Activated naive CD8-positive, alpha-beta T cell treated with anti-CD3 and anti-CD28 coated beads, Interleukin-2, amount 50 U/mL, for 24 hours (primary cell): ENCODE data around the gene CALHM5.

Experiments used
- ATAC-seq: fragments of 150-1000 bp; cut with Tn5 transposase; one replicate; pipeline ENCODE4 v1.10.0; 2021
- DNase-seq: peaks from one replicate; pipeline ENCODE4 v3.0.0; 2021
- H3K27ac Mint-ChIP-seq: one replicate; pipeline ENCODE4 v1.8.0; 2021; ENCODE audit warnings: mild to moderate bottlenecking, mixed read lengths
- H3K27me3 Mint-ChIP-seq: one replicate; pipeline ENCODE4 v1.8.0; 2021; ENCODE audit warnings: mixed read lengths
- H3K36me3 Mint-ChIP-seq: one replicate; pipeline ENCODE4 v1.8.0; 2021; ENCODE audit warnings: low read depth, mixed read lengths
- H3K4me1 Mint-ChIP-seq: one replicate; pipeline ENCODE4 v1.8.0; 2021; ENCODE audit warnings: mixed read lengths
- H3K4me3 Mint-ChIP-seq: one replicate; pipeline ENCODE4 v1.8.0; 2021; ENCODE audit warnings: mild to moderate bottlenecking, moderate library complexity, mixed read lengths
- H3K9me3 Mint-ChIP-seq: one replicate; pipeline ENCODE4 v1.8.0; 2021; ENCODE audit warnings: mixed read lengths

The CALHM5 gene, protein sequence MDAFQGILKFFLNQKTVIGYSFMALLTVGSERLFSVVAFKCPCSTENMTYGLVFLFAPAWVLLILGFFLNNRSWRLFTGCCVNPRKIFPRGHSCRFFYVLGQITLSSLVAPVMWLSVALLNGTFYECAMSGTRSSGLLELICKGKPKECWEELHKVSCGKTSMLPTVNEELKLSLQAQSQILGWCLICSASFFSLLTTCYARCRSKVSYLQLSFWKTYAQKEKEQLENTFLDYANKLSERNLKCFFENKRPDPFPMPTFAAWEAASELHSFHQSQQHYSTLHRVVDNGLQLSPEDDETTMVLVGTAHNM

GRCh38 chr6:116511424-116512110, at the start of gene CALHM5:
TSS of gene CALHM5 (plus strand) at chr6:116511639. CDS start at chr6:116511697, 58 bp downstream.
- DNase-seq: no peak
- Mint-ChIP-seq H3K27me3 (no peaks in the 10 kb centered on the region), H3K4me1 (no peaks in the 10 kb centered on the region), H3K9me3 (peaks cover 4% of the 10 kb centered on the region), H3K4me3 (no peak within 1 kb of the TSS), H3K27ac (no peak within 1 kb of the TSS), H3K36me3 (no peaks in the 10 kb centered on the region)
- ATAC-seq: no peak

GRCh38 chr6:116461932-116462885, 49.2 kb upstream of the CALHM5 start:
- Mint-ChIP-seq H3K27ac (peak overlapping the region; percentile 25), H3K4me1 (peaks cover 25% of the 10 kb centered on the region), H3K27me3 (peaks cover 43% of the 10 kb centered on the region), H3K4me3 (peak overlapping the region; percentile 64), H3K36me3 (no peaks in the 10 kb centered on the region), H3K9me3 (no peaks in the 10 kb centered on the region)
- ATAC-seq (peak; percentile 91), DNase-seq (peak; percentile 52)

- Mint-ChIP-seq H3K27ac (no peak overlapping the region), H3K27me3 (peaks cover 43% of the 10 kb centered on the region), H3K36me3 (no peaks in the 10 kb centered on the region), H3K4me1 (peaks cover 27% of the 10 kb centered on the region), H3K4me3 (no peak overlapping the region), H3K9me3 (no peaks in the 10 kb centered on the region)
- DNase-seq: no peak
- ATAC-seq: no peak
These were observed 48.1 kb upstream of the CALHM5 start for GRCh38 chr6:116463301-116463700.

- H3K27ac Mint-ChIP-seq: no peak overlapping the region
- H3K4me1 Mint-ChIP-seq: peaks cover 27% of the 10 kb centered on the region
- H3K9me3 Mint-ChIP-seq: no peaks in the 10 kb centered on the region
- H3K27me3 Mint-ChIP-seq: peaks cover 35% of the 10 kb centered on the region
- ATAC-seq: peak; percentile 12
- H3K4me3 Mint-ChIP-seq: no peak overlapping the region
- no peaks in the 10 kb centered on the region for H3K36me3 Mint-ChIP-seq
- DNase-seq: no peak
These were observed 46.2 kb upstream of the CALHM5 start for GRCh38 chr6:116465246-116465645.

- Mint-ChIP-seq H3K27ac (no peak overlapping the region), H3K9me3 (no peaks in the 10 kb centered on the region), H3K4me3 (no peak overlapping the region)
These were observed 44.3 kb upstream of the CALHM5 start for GRCh38 chr6:116467096-116467495.

GRCh38 chr6:116467514-116467913, 43.9 kb upstream of the CALHM5 start:
- H3K36me3 Mint-ChIP-seq: no peaks in the 10 kb centered on the region
- H3K27me3 Mint-ChIP-seq: peaks cover 19% of the 10 kb centered on the region
- ATAC-seq (no peak), DNase-seq (no peak)
- H3K27ac Mint-ChIP-seq: no peak overlapping the region
- peaks cover 16% of the 10 kb centered on the region for H3K4me1 Mint-ChIP-seq
- H3K9me3 Mint-ChIP-seq: no peaks in the 10 kb centered on the region
- no peak overlapping the region for H3K4me3 Mint-ChIP-seq

More at GRCh38 chr6:116467096-116467495, 44.3 kb upstream of the CALHM5 start:
- ATAC-seq: no peak
- Mint-ChIP-seq H3K4me1 (peaks cover 17% of the 10 kb centered on the region), H3K27me3 (peaks cover 22% of the 10 kb centered on the region), H3K36me3 (no peaks in the 10 kb centered on the region)
- DNase-seq: no peak

DNA sequence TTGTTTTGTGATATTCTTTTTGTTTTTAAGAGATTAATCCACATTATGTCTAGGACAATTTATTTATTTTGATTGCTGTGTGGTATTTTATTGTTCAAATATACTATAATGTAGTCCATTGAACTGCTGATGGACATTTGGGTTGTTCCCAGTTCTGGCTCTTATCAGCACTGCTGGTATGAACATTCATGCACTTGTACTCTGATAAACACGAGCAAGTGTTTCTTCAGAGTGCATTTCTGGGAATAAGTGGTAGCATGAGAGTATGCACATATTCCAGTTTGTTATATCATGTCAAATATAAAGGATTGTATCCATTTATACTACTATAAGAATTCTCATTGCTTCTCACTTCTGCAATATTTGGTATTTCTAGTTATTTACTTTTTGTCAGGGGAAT, 43.1 kb upstream of the CALHM5 start:
- H3K4me1 Mint-ChIP-seq: peaks cover 9% of the 10 kb centered on the region
- ATAC-seq (no peak), DNase-seq (no peak)
- no peak overlapping the region for H3K27ac Mint-ChIP-seq
- peaks cover 12% of the 10 kb centered on the region for H3K27me3 Mint-ChIP-seq
- no peaks in the 10 kb centered on the region for H3K36me3 Mint-ChIP-seq
- H3K4me3 Mint-ChIP-seq: no peak overlapping the region
- H3K9me3 Mint-ChIP-seq: no peaks in the 10 kb centered on the region

DNA sequence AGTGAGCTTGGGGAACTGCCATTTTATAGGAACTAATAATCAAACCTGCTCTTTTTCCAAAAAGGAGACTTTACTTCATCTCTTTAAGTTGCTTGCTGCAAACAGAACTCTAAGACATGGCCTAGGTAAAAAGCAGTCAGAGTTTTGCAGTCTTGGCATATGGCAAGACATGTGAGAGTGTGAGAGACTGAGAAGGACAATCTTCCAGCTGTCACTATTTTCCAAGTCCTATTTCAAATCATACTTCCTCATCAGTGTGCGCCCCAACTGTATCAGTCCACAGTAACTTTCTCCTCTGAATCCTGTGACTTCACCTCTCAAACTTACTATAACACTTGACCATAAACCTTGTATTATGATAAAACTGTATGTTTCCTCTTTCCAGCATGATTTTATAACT, 39.9 kb upstream of the CALHM5 start:
- no peak for ATAC-seq
- Mint-ChIP-seq H3K4me1 (peaks cover 22% of the 10 kb centered on the region), H3K9me3 (no peaks in the 10 kb centered on the region), H3K27me3 (no peaks in the 10 kb centered on the region), H3K36me3 (no peaks in the 10 kb centered on the region), H3K4me3 (no peak overlapping the region), H3K27ac (no peak overlapping the region)
- DNase-seq: no peak

DNA sequence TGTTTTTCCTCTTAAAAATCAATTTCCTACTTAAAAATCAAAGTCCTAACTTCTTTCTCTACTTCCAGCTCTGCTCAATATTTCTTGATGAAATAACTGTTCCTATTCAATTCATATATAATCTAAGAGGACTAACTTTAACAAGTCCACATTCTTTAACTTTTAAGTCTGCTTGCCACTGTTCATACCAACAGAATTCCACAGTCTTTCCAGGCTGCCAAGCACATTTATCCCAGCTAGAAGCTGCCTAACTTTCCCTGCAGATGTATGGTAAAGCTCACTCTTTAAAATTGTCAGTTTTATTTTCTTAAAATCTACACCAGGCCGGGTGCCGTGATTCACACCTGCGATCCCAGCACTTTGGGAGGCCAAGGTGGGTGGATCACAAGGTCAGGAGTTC, 38.7 kb upstream of the CALHM5 start:
- DNase-seq (no peak), ATAC-seq (no peak)
- no peaks in the 10 kb centered on the region for H3K36me3 Mint-ChIP-seq
- no peak overlapping the region for H3K27ac Mint-ChIP-seq
- H3K4me1 Mint-ChIP-seq: peaks cover 22% of the 10 kb centered on the region
- no peaks in the 10 kb centered on the region for H3K9me3 Mint-ChIP-seq
- no peaks in the 10 kb centered on the region for H3K27me3 Mint-ChIP-seq
- H3K4me3 Mint-ChIP-seq: no peak overlapping the region

GRCh38 chr6:116475141-116475540, 36.3 kb upstream of the CALHM5 start:
- Mint-ChIP-seq H3K4me3 (no peak overlapping the region), H3K9me3 (no peaks in the 10 kb centered on the region), H3K36me3 (no peaks in the 10 kb centered on the region), H3K4me1 (peaks cover 22% of the 10 kb centered on the region), H3K27ac (no peak overlapping the region), H3K27me3 (no peaks in the 10 kb centered on the region)
- DNase-seq: no peak
- no peak for ATAC-seq

DNA sequence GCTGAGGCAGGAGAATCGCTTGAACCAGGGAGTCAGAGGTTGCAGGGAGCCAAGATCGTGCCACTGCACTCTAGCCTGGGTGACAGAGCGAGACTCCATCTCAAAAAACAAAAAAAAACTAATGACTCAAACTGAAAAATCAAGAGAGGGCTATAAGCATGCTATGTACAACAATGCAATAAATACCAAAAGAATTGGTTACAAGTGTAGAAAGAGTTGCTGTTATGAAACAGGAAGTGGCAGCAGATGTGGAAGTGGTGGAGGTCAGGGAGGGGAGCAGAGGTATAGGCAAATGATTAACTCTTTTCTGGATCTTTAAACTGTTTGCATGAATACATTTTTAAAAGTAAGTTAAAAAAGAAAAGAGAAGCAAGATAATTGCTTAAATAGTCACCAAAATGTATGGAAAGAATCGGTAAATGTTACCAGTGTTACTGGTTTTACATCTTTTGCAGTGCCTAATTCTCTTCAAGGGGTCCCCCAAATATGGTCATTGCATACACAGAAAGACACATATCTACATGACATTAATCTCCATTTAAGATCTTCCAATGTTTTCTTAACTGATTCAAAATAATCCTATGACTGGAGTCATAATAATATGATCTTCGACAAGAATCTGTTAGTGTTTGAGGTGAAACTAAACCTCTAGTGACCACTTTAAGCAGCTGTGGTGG, 35.3 kb upstream of the CALHM5 start:
- Mint-ChIP-seq H3K4me1 (peaks cover 22% of the 10 kb centered on the region), H3K27me3 (no peaks in the 10 kb centered on the region), H3K36me3 (no peaks in the 10 kb centered on the region), H3K9me3 (no peaks in the 10 kb centered on the region), H3K27ac (peak overlapping the region; percentile 21), H3K4me3 (no peak overlapping the region)
- ATAC-seq (peak; percentile 73), DNase-seq (no peak)

DNA sequence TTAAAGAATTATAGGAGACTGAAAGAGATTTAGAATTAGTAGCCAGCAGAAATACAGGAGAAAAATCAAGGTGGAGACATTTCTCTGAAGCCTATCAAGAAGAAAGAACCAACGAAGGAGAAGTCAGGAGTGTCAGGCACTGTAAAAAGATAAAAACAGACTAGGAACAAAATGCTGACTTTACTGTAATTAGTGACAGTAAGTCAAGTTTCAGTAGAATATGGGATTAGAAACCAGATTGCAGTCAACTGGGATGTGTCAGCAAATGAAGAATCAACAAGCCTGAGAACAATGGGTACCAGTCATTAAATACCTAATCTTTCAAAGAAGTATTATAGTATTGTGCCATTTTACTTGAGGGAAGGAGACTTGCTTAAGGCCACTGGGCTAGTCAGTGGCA, 28.7 kb upstream of the CALHM5 start:
- ATAC-seq (no peak), DNase-seq (no peak)
- no peaks in the 10 kb centered on the region for H3K9me3 Mint-ChIP-seq
- peaks cover 7% of the 10 kb centered on the region for H3K27me3 Mint-ChIP-seq
- H3K36me3 Mint-ChIP-seq: no peaks in the 10 kb centered on the region
- no peaks in the 10 kb centered on the region for H3K4me1 Mint-ChIP-seq
- no peak overlapping the region for H3K4me3 Mint-ChIP-seq
- H3K27ac Mint-ChIP-seq: no peak overlapping the region

DNA sequence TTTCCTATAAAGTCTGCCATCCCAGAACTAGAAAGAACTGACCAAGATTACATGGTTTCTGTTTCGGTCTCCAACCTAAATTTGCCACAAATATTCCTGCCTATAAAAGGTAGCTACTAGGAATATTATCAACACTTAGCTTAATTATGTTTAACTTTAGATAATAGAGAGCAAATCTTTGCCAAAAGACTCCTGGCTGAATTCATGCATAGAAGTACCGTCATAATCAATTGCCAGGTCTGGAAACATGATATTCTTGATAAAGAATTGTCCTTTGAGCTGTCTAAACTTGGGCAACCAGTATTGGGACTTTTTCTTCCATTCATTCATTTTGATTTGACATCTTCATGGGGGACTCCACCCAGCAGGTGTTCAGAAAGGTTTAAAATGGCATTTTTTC, 27.8 kb upstream of the CALHM5 start:
- Mint-ChIP-seq H3K27ac (no peak overlapping the region), H3K36me3 (no peaks in the 10 kb centered on the region), H3K27me3 (peaks cover 10% of the 10 kb centered on the region), H3K4me1 (no peaks in the 10 kb centered on the region), H3K9me3 (no peaks in the 10 kb centered on the region), H3K4me3 (no peak overlapping the region)
- DNase-seq (no peak), ATAC-seq (no peak)

DNA sequence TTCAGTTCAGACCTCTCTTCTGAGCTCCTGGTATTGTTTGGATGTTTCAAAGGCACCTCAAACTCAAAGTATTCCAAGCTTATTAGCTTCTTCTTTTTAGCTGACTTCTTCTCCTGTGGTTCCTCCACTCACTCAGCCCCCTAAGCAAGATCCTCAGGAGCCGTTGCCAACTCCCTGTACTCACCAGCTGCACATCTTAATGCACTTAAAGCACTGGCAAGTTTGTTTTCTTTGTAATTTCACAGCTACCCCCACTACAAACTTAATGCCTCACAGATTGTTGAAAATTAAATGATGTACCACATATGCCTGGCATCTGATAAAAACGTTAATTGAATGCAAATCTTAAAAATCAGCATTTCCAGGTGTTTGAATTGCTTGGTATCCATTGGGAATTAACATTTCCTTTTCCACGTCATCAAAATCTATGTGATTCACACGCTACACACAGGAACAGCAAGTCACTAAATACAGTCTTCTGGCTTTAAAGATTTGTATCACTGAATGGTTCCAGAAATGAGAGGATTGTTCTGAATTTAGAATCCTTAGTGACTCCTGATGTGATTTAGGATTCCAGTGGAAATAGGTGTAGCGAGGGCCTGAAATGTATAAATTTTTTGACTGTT, 25.8 kb upstream of the CALHM5 start:
- Mint-ChIP-seq H3K4me1 (no peaks in the 10 kb centered on the region), H3K9me3 (no peaks in the 10 kb centered on the region), H3K27me3 (peaks cover 14% of the 10 kb centered on the region), H3K36me3 (no peaks in the 10 kb centered on the region), H3K4me3 (no peak overlapping the region), H3K27ac (no peak overlapping the region)
- DNase-seq (no peak), ATAC-seq (no peak)
